Heart right ventricle (tissue), 16 donors: Measurements from ENCODE around the gene MYBPC1. TPM values are rescaled to one million over a fixed set of nuclear protein-coding genes. Genes with fewer than 3 reads are reported as not detected.

Experiments used
- ATAC-seq, 8 donors: fragments of 200-7000 bp; cut with Tn5 transposase; one replicate each; pipeline ENCODE4 v1.9.1; 2020; ENCODE audit warnings: mild to moderate bottlenecking in 8 of 8, moderate library complexity in 8 of 8, moderate number of reproducible peaks in 1 of 8
- DNase-seq, 2 donors: peaks; one replicate each; pipeline ENCODE4 v3.0.0-alpha.2; 2020
- H3K27ac ChIP-seq, 10 donors: fragments of 200-600 bp; sonication (generic) in 2 of 10; one replicate each; pipeline versions ENCODE4 v1.5.0 to v1.8.0; 2020 to 2022; ENCODE audit warnings: mild to moderate bottlenecking in 3 of 10
- H3K27me3 ChIP-seq, 7 donors: fragments of 200-600 bp; one replicate each; pipeline ENCODE4 v1.8.0; 2021 to 2022; ENCODE audit warnings: mild to moderate bottlenecking in 2 of 7
- H3K36me3 ChIP-seq, 9 donors: fragments of 200-600 bp; sonication (generic) in 1 of 9; one replicate each; pipeline versions ENCODE4 v1.5.0 to v1.8.0; 2020 to 2022; ENCODE audit warnings: mild to moderate bottlenecking in 2 of 9
- H3K4me1 ChIP-seq, 9 donors: fragments of 200-600 bp; sonication (generic) in 1 of 9; one replicate each; pipeline versions ENCODE4 v1.5.0 to v1.8.0; 2020 to 2022; ENCODE audit warnings: mild to moderate bottlenecking in 4 of 9
- H3K4me3 ChIP-seq, 10 donors: fragments of 200-600 bp; sonication (generic) in 2 of 10; one replicate each; pipeline versions ENCODE4 v1.5.0 to v1.8.0; 2020 to 2022; ENCODE audit warnings: mild to moderate bottlenecking in 7 of 10, moderate library complexity in 2 of 10
- H3K9me3 ChIP-seq, 11 donors: fragments of 200-600 bp in 10 of 11; sonication (generic) in 2 of 11; one replicate each; pipeline versions ENCODE4 v1.5.0 to v1.8.0; 2013 to 2022; ENCODE audit warnings: mild to moderate bottlenecking in 2 of 11, control low read depth in 1 of 11, moderate library complexity in 1 of 11
- CTCF ChIP-seq, 9 donors: fragments of 200-600 bp; sonication (generic) in 2 of 9; IDR thresholded peaks; one replicate each; pipeline versions ENCODE4 v1.5.0 to v1.8.0; 2021 to 2022; ENCODE audit warnings: antibody characterized with exemption in 9 of 9, mild to moderate bottlenecking in 5 of 9, moderate library complexity in 1 of 9
- WGBS, 2 donors: extraction: QIAGEN DNeasy Blood & Tissue Kit; methylation state at CpG; one replicate each; pipeline ENCODE4 v1.1.7; 2013; ENCODE audit warnings: inconsistent platforms in 1 of 2; 5-methylcytosine and 5-hydroxymethylcytosine counted together
- intact Hi-C, 10 donors: fragments of 100-400 bp; cut with DNase I; formaldehyde crosslinking; loops; one replicate each; pipeline versions ENCODE4 v1.11.1 to v1.14.2; 2022
- polyA plus RNA-seq, 2 donors: library from polyadenylated mRNA; stranded (reverse); fragments of 200-250 nt; gene quantifications; one replicate each; pipeline ENCODE4 v1.2.3, GENCODE V29; 2013
- total RNA-seq, 10 donors: library from RNA; stranded (reverse); fragmentation: NEBNext Ultra II Directional in 3 of 10; extraction: Animal tissue kit (Norgen Biotek cat#: 25700) in 3 of 10; gene quantifications; one replicate each; pipeline versions ENCODE4 v1.2.1 to v1.2.4, GENCODE V29; 2021 to 2023
- donor health status: Arrhythmogenic right ventricular cardiomyopathy.
- donor health status: ischemic (EF 13 %, LVEDD 7.1; RV severe dilation, severe dysfunction).
- donor health status: healthy with polysubstance abuse.
- donor health status: DM: no; HTN: yes; CAD: no.
- donor health status: DM: no; HTN: no; CAD: no.
- donor health status: ischemic (EF 25% LVEDD 6.9; RV normal size, moderate dysfunction).
- donor health status: ischemic (EF 25% LVEDD 5.7; RV mildly dilated, moderate dysfunction).
- donor health status: healthy.
- donor health status: DM: yes; HTN: yes; CAD: no.
- donor health status: Ischemic cardiomyopathy.
- donor health status: ischemic (EF 35%, LVEDD 5.7; RV mildly dilated, moderate dysfunction).
- donor health status: nonischemic (EF 11% LVEDD 7.7; RV severe dilation, severe dysfunction).
- donor health status: DM: yes; HTN: yes; CAD: no.
- donor health status: PGD.
- donor health status: ischemic (EF 29% LVEDD 5.4; RV normal size, mild dysfunction).
- donor health status: nonischemic (EF 23%, LVEDD 6.1; RV moderate dilation, normal function).

The MYBPC1 gene
- total and polyA plus RNA-seq, 12 donors, result 0.17 to 6.4 (median 1.7) TPM

DNA sequence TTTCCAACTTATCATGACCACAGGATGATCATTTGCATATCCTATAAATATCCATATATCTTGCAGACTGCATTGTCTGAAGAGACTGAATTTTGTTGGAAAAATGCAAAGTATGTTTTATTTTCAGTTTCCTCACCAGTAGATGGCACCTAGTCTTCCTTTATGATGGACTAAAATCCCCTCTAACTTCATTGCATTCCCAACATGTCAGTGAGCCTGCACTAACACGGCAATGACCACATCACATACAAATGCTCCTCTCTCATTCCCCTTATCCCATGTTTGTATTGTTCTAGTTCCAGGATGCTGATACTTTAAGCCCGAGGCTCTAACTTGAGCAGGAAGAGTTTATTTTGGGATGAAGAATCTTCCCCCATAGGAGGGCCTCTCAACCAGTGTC, 24.7 kb upstream of the MYBPC1 start:
- H3K4me3 ChIP-seq, result no peak overlapping the region
- TF ChIP-seq CTCF (IDR thresholded peaks at IDR 0.05), result peak in 6 of 9 donors; percentile 22 to 49 (median 36)
- H3K36me3 ChIP-seq, result no peaks in the 10 kb centered on the region
- intact Hi-C loops, result loop anchor here in 1 of 10 donors (10.0 kb wide), 1 partner anchor 185 kb away; no protein-coding TSS in a partner anchor
- H3K9me3 ChIP-seq, result no peaks in the 10 kb centered on the region
- ATAC-seq (peak in 4 of 8 donors; percentile 31 to 66 (median 48)), DNase-seq (no peak)
- peaks cover 0 to 6% (median 0%) of the 10 kb centered on the region in 9 donors for H3K4me1 ChIP-seq
- peaks cover 0 to 50% (median 10%) of the 10 kb centered on the region in 7 donors for H3K27me3 ChIP-seq
- 7 to 9% methylated on average over 2 of the region's 2 CpGs for WGBS, 2 donors
- H3K27ac ChIP-seq, result no peak overlapping the region

DNA sequence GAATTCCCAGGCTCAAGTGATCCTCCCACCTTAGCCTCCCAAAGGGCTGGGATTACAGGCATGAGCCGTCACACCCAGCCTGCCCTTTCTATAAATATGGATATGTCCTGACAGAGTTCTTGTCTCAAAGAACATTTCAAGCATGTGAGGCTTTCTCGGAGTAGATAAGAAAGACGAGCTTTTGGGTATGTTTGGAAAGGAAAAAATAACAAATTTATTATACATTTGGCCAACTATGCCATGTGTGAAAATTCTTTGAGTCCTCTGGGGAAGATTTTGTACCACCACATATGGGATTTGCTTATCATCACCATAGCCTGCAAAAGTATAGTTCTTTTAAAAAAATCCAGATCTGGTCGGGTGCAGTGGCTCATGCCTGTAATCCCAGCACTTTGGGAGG, 23.7 kb upstream of the MYBPC1 start:
- Histone ChIP-seq H3K9me3 (no peaks in the 10 kb centered on the region), H3K27ac (no peak overlapping the region), H3K36me3 (no peaks in the 10 kb centered on the region), H3K27me3 (peaks cover 0 to 48% (median 10%) of the 10 kb centered on the region in 7 donors), H3K4me1 (peaks cover 0 to 6% (median 0%) of the 10 kb centered on the region in 9 donors), H3K4me3 (no peak overlapping the region)
- no peak for ATAC-seq
- intact Hi-C loops, result loop anchor here in 1 of 10 donors (10.0 kb wide), 1 partner anchor 184 kb away; no protein-coding TSS in a partner anchor
- 31 to 45% methylated on average over 4 of the region's 4 CpGs for WGBS, 2 donors
- no peak for TF ChIP-seq CTCF (IDR thresholded peaks at IDR 0.05)
- DNase-seq, result no peak

DNA sequence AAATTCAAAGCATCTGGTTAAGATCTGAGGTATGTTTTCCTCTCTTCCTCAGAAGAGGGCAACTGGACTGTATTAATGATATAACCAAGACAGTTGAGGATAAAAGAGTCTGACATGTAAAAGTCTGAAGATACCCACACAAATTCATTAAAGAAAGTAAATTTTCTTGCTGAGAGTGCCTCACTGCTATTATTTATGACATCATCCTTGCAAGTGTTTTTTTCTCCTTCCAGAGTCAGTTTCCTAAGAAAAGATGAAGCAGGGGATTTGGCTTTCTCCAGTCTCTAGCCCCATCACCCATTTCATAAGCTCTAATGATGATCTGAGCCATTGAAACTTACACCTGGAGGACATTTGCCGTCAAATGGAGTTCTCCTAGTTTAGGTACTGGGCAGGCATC, 21.0 kb upstream of the MYBPC1 start:
- DNase-seq (no peak), ATAC-seq (no peak)
- Histone ChIP-seq H3K36me3 (no peaks in the 10 kb centered on the region), H3K4me3 (no peak overlapping the region), H3K4me1 (peaks cover 0 to 4% (median 0%) of the 10 kb centered on the region in 9 donors), H3K27me3 (peaks cover 0 to 49% (median 10%) of the 10 kb centered on the region in 7 donors), H3K9me3 (no peaks in the 10 kb centered on the region), H3K27ac (no peak overlapping the region)
- intact Hi-C loops, result loop anchor here in 1 of 10 donors (10.0 kb wide), 1 partner anchor 181 kb away; no protein-coding TSS in a partner anchor
- WGBS, 2 donors, result 90% methylated on average over 1 of the region's 1 CpG
- TF ChIP-seq CTCF (IDR thresholded peaks at IDR 0.05), result no peak

GRCh38 chr12:101578417-101578816, 16.4 kb upstream of the MYBPC1 start:
- intact Hi-C loops, result loop anchor here in 1 of 10 donors (10.0 kb wide), 1 partner anchor 176 kb away; no protein-coding TSS in a partner anchor
- 55 to 66% methylated on average over 2 of the region's 2 CpGs for WGBS, 2 donors
- ATAC-seq, result no peak
- Histone ChIP-seq H3K4me1 (no peaks in the 10 kb centered on the region), H3K27me3 (peaks cover 0 to 48% (median 4%) of the 10 kb centered on the region in 7 donors), H3K4me3 (no peak overlapping the region), H3K9me3 (no peaks in the 10 kb centered on the region), H3K27ac (no peak overlapping the region), H3K36me3 (no peaks in the 10 kb centered on the region)
- TF ChIP-seq CTCF (IDR thresholded peaks at IDR 0.05), result no peak
- no peak for DNase-seq
